Osteocyte (in vitro differentiated cells): ENCODE measurements around the gene FN1. TPM values are rescaled to one million over a fixed set of nuclear protein-coding genes. Genes with fewer than 3 reads are reported as not detected.
A peak's percentile ranks its signal among the peaks of the same experiment; 100 is the strongest.
"Not testable (repeated sequence)": the region's sequence is repeated elsewhere in the genome, so short reads cannot be mapped to it uniquely, and the experiment has no call there.

ENCODE experiments used
- DNase-seq: peaks from one replicate; pipeline ENCODE4 v3.0.0; 2021; ENCODE audit warnings: mixed read lengths; ENCODE audit not compliant: unreplicated experiment; ENCODE audit errors: extremely low spot score
- H3K27ac Mint-ChIP-seq: one replicate; pipeline ENCODE4 v1.8.0; 2021; ENCODE audit warnings: mild to moderate bottlenecking, mixed read lengths; ENCODE audit not compliant: unreplicated experiment
- H3K27me3 Mint-ChIP-seq: one replicate; pipeline ENCODE4 v1.8.0; 2021; ENCODE audit warnings: mixed read lengths; ENCODE audit not compliant: unreplicated experiment
- H3K36me3 Mint-ChIP-seq: one replicate; pipeline ENCODE4 v1.8.0; 2021; ENCODE audit warnings: mixed read lengths; ENCODE audit not compliant: unreplicated experiment
- H3K4me1 Mint-ChIP-seq: one replicate; pipeline ENCODE4 v1.8.0; 2021; ENCODE audit warnings: mixed read lengths; ENCODE audit not compliant: unreplicated experiment
- H3K4me3 Mint-ChIP-seq: one replicate; pipeline ENCODE4 v1.8.0; 2021; ENCODE audit warnings: mild to moderate bottlenecking, moderate library complexity, mixed read lengths; ENCODE audit not compliant: unreplicated experiment
- H3K9me3 Mint-ChIP-seq: one replicate; pipeline ENCODE4 v1.8.0; 2021; ENCODE audit warnings: mixed read lengths; ENCODE audit not compliant: unreplicated experiment
- total RNA-seq: library from RNA; stranded (reverse); gene quantifications from 2 replicates; pipeline ENCODE4 v1.2.1, GENCODE V29; 2021
- TF ChIP-seq, protein P1 (sequence below): fragments of 200-600 bp; sonication (generic); IDR thresholded peaks from 2 replicates; pipeline ENCODE4 v1.5.0; 2021; ENCODE audit warnings: antibody characterized with exemption, mild to moderate bottlenecking, moderate library complexity

The FN1 gene
- total RNA-seq, 1 donor from 2014 or later = 16,854 TPM

GRCh38 chr2:215410932-215411285 is 25.0 kb downstream of the FN1 start:
- TF ChIP-seq, protein P1, sequence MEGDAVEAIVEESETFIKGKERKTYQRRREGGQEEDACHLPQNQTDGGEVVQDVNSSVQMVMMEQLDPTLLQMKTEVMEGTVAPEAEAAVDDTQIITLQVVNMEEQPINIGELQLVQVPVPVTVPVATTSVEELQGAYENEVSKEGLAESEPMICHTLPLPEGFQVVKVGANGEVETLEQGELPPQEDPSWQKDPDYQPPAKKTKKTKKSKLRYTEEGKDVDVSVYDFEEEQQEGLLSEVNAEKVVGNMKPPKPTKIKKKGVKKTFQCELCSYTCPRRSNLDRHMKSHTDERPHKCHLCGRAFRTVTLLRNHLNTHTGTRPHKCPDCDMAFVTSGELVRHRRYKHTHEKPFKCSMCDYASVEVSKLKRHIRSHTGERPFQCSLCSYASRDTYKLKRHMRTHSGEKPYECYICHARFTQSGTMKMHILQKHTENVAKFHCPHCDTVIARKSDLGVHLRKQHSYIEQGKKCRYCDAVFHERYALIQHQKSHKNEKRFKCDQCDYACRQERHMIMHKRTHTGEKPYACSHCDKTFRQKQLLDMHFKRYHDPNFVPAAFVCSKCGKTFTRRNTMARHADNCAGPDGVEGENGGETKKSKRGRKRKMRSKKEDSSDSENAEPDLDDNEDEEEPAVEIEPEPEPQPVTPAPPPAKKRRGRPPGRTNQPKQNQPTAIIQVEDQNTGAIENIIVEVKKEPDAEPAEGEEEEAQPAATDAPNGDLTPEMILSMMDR = no peak
- peaks cover 85% of the 10 kb centered on the region for H3K36me3 Mint-ChIP-seq
- peak overlapping the region; percentile 38 for H3K4me3 Mint-ChIP-seq
- no peaks in the 10 kb centered on the region for H3K9me3 Mint-ChIP-seq
- H3K27me3 Mint-ChIP-seq = no peaks in the 10 kb centered on the region
- peak overlapping the region; percentile 87 for H3K27ac Mint-ChIP-seq
- peaks cover 93% of the 10 kb centered on the region for H3K4me1 Mint-ChIP-seq
- no peak for DNase-seq

GRCh38 chr2:215410181-215410931 is 25.5 kb downstream of the FN1 start:
- H3K27me3 Mint-ChIP-seq, DNase-seq, H3K9me3 Mint-ChIP-seq: not testable (repeated sequence)
- Mint-ChIP-seq H3K4me3 (peak overlapping the region; percentile 38), H3K36me3 (peaks cover 83% of the 10 kb centered on the region), H3K27ac (peak overlapping the region; percentile 87), H3K4me1 (peaks cover 90% of the 10 kb centered on the region)

DNA sequence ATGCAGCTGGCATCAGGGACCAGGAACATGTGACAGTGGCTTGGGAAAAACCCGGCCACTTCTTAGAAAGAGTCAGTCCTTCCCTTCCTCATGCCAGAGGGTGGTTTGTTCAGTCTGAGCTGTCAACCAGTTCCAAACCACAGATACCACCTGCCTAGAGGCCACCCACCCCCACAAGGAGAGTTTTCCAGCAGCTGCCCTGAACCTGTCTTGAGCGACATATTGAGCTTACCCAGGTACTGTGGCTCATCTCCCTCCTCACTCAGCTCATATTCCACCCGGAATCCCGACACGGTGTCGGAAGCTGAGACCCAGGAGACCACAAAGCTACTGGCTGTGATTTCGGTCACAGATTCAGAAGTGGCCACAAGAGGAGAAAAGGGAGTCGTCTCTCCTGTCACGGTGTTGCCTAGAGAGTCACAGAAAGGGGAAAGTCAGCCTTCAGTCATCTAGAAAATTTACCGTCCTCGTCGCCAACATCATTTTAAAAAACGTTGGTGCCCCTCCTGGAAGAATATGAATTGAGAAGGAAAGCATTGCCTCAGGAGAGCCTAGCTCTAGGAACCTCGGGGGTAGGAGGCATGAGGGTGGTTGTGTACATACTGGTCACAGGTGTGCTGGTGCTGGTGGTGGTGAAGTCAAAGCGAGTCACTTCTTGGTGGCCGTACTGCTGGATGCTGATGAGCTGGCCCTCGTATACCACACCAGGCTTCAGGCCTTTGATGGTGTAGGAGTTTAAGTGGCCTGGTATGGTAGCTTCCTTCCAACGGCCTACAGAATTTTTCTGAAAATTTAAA is 26.3 kb downstream of the FN1 start:
- H3K4me3 Mint-ChIP-seq = no peak overlapping the region
- peak overlapping the region; percentile 87 for H3K27ac Mint-ChIP-seq
- peaks cover 91% of the 10 kb centered on the region for H3K4me1 Mint-ChIP-seq
- H3K27me3 Mint-ChIP-seq = no peaks in the 10 kb centered on the region
- TF ChIP-seq, protein P1 = no peak
- H3K9me3 Mint-ChIP-seq = no peaks in the 10 kb centered on the region
- no peak for DNase-seq
- peaks cover 85% of the 10 kb centered on the region for H3K36me3 Mint-ChIP-seq

DNA sequence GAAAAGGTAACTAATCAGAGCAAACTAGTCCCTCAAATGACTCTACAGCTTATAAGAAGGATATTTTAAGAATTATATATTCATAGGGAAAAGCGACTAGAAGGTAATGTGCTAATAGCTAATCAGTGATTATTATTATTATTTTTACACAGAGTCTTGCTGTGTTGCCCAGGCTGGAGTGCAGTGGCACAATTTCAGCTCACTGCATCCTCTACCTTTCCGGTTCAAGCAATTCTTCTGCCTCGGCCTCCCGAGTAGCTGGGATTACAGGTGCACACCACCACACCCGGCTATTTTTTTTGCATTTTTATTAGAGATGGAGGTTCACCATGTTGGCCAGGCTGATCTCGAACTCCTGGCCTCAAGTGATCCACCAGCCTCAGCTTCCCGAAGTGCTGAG is 27.4 kb downstream of the FN1 start:
- not testable (repeated sequence) for DNase-seq, H3K4me3 Mint-ChIP-seq, H3K27me3 Mint-ChIP-seq, H3K9me3 Mint-ChIP-seq
- Mint-ChIP-seq H3K36me3 (peaks cover 85% of the 10 kb centered on the region), H3K4me1 (peaks cover 90% of the 10 kb centered on the region), H3K27ac (peak overlapping the region; percentile 87)

- no peak for DNase-seq
- no peak overlapping the region for H3K4me3 Mint-ChIP-seq
- no peaks in the 10 kb centered on the region for H3K27me3 Mint-ChIP-seq
- H3K4me1 Mint-ChIP-seq = peaks cover 90% of the 10 kb centered on the region
- peaks cover 85% of the 10 kb centered on the region for H3K36me3 Mint-ChIP-seq
- no peaks in the 10 kb centered on the region for H3K9me3 Mint-ChIP-seq
- peak overlapping the region; percentile 87 for H3K27ac Mint-ChIP-seq
- TF ChIP-seq, protein P1 = no peak
Observed at GRCh38 chr2:215407590-215408264, 28.1 kb downstream of the FN1 start.
